GM19468 (cell line): Measurements from ENCODE around the gene ERV3-1.
"Not testable (repeated sequence)": the region's sequence is repeated elsewhere in the genome, so short reads cannot be mapped to it uniquely, and the experiment has no call there.

ENCODE experiments used
- ATAC-seq: cut with Tn5 transposase; IDR thresholded peaks from one replicate; pipeline ENCODE4 v1.9.1; 2021; ENCODE audit warnings: mild to moderate bottlenecking, moderate library complexity, moderate number of reproducible peaks; ENCODE audit not compliant: unreplicated experiment; ENCODE audit errors: extremely low read depth

The ERV3-1 gene

DNA sequence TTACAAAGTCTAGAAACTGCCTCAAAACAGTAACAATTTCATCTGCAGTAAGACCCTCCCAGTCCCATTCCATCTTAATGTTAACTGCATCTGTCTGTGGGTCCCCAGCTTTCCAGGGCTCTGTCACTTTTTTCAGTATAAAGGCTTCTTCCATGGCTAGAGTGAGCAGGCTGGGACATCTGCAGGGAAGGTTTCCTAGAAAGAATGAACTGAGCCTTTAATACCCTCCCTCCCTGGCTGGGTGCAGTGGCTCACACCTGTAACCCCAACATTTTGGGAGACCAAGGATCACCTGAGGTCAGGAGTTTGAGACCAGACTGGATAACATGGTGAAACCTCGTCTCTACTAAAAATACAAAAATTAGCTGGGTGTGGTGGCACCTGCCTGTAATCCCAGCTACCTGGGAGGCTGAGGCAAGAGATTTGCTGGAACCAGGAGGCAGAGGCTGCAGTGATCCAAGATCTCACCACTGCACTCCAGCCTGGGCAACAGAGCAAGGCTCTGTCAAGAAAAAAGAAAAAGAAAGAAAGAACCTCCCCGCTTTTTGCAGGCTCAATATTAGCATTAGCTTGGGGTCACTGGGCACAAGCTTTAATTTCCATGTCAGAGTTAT, 3.4 kb downstream of the ERV3-1 start:
- ATAC-seq: no peak

DNA sequence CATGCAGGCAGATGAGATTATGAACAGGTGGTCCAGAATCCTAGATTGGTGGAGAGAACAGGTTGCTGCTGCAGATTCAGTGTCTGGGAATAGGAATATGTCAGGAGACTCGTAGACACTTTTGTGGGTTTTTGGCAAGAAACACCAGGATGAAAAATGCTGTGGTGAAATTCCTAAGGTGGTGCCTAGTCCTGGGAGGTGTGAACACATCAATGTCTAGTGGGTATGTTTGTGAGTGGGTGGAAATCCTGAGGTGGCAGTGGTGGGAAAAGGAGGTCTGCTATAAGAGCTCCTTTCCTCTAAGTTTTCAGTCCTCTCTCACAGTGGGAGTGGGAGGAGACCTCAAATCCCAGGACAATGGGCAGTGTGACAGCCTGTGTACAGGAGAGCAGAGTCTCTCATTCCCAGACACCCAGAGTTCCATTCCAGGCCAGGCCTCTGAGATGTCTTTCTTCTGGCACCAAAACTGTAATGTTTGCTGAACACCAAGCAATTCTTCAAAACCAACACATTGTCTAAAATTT, 5.1 kb downstream of the ERV3-1 start:
- no peak for ATAC-seq

DNA sequence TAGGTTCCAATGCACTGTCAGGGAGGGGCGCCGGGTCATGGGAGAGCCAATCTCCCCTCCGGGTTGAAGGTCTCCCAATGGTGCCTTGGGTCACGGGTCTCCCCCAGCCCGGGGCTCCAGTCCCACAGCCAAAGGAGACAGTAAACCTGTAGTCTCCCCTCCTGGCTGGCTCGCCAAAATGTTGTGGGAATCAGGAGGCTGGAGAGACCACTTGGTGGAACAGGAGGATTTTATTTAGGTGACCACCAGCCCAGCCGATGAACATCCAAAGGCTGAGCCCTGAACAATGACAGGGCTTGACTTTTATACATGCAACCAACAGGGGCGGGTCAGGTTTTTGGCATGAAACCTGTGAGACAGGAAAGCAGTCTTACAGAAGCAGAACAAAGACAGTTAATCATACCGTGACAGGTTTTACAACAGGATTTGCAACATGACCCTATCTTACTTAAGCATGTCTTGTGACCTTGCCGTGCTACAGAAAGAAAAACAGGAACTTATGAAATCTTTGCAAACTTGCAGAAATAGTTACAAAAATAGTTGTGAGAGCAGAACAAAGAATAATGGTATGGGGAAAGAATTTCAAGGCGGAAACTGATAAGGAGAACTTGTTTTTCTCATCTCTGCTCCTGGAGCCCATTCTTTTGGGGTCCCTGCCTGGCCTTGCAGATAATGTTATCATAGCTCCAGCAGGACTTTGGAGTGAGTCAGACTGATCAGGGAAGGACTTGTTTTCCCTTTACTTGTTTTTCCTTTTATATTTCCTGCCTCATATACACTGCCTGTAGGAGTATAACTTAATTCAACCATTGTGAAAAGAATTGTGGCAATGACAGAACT, 7.1 kb downstream of the ERV3-1 start:
- no peak for ATAC-seq

DNA sequence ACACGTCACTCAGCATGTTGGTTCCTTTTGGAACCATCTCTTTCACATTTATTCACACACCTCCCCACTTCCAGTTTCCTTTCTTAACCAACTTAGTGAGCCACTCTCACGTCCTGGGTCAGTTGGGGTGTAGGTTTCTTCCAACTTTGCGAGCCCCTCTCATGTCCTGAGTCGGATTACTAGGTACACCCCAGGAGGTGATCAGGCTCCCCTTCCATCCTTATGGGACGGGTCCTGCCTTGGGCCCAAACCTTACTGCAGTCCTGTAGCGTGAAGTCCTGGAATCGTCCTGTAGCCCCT, 7.7 kb downstream of the ERV3-1 start:
- no peak for ATAC-seq

DNA sequence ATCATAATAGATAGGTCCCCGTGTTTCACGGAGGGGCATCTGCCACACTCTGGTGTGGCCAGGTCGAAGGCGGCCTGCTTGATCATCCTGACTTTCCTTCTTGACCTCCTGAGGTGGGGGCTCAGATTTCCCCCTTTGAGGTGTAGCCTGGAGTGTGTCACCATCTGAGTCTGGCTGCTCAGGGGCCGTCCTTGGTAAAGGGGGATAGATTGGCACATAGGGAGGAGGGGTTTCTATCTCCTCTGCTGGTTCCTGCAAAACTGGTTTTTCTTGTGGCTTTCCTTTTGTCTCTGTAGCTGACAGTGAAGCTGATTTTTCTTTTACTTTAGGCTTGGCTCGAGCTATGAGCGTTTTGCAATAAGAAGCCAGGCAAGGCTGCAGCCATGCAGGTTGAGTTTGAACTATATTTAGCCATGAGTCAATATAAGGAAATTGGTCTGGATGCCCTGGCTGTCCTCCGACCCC, 8.5 kb downstream of the ERV3-1 start:
- no peak for ATAC-seq

DNA sequence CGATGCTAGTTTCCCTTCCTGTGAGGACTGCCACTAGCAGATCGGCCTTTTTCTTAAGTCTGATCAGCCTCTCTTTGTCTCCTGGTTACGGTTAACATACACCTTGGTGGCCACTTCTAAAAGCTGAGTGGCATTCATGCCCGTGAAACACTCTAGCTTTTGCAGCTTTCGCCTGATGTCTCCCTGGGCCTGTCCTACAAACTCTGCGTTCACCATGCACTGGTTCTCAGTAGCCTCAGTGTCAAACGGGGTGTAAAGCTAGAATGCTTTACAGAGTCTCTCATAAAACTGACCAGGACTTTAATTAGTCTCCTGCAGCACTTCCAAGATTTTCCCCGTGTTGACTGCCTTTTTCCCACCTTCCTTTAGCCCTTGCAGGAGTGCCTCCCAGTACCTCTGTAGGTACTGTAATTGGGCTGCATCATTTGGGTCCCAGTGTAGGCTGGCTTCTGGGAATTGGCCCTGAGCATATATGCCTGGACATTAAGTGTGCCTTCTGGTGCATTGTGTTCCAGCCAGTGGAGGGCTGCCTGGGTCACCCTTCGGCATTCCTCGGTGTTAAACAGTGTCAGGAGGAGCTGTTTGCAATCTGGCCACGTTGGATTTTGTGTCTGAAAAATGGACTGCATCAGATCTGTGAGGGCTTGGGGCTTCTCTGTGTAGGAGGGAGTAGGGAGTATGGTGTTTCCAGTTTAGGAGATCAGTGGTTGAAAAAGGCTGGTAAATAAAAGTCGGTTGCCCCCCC, 9.2 kb downstream of the ERV3-1 start:
- no peak for ATAC-seq

DNA sequence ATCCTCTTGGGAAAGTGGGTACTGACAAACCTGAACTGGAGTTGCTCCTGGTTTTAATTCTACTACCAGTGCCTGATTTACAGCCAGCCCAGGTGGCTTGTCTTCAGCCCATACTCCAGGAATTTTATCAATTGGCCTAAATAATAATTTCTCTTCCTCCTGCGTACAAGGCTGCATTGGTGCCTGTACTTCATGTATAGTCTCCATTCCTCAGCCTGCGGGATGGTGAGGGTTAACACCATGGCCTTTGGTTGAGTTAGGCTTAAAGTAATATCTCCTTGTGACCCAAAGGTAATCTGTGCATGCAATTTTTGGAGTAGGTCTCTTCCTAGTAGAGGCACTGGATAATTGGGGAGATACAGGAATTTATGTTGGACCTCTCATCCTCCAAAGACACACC, 10.2 kb downstream of the ERV3-1 start:
- no peak for ATAC-seq

DNA sequence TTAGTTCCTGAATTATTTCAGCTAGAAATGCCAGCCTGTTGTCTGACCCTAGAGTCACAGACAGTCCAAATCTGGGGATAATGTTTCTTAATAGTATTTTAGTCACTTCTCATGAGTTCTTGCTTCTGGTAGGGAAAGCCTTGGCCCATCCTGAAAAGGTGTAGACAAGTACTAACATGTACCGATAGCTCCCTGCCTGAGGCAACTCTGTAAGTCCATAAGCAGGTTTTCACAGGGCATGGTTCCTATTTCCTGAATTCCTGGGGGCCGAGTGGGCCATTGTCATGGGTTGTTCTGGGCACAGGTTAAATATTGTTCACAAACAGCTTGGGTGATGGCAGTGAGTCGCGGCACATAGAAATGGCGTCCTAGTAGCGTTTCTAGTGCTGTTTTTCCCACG, 12.6 kb downstream of the ERV3-1 start:
- ATAC-seq: no peak

DNA sequence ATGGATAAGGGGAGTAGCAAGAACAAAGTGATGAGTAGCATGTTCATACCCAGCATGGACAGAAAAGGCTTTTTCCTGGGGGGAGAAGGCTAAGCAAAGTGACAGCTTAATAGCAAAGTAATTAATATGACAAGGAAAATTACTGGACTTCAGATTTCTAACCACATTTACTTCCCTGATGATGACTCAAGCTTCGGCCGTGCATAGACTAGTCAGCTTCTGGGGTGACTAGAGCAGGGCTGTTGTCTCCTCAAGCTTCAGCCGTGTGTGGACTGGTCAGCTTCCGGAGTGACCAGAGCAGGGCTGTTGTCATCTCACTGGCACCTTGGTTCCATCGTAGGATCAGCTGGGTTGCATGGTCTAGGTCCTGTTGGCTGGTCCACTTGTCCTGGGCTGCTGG, 13.5 kb downstream of the ERV3-1 start:
- no peak for ATAC-seq

DNA sequence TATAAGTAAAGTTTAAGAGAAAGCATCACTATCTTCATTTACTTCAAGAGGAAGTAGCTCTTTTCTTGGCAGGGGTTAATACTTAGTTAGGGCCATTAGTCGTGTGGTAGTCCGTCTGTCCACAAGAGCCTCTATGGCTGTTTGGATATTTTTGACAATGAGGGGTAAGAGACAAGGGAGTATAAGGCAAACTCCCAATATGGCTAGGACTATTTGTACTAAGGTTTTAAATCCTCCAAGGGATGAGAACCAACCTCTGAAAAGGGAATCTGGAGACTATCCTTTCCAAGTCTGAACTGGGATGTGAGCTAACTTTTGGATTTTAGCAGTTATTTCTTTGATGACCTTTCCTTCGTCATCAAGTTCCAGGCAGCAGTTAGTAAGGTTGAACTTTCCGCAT, 15.6 kb downstream of the ERV3-1 start, which contains the start of gene ZNF117:
TSS of gene ZNF117 (minus strand) at position 101 of the 400 bp plus-strand sequence.
- ATAC-seq: no peak

DNA sequence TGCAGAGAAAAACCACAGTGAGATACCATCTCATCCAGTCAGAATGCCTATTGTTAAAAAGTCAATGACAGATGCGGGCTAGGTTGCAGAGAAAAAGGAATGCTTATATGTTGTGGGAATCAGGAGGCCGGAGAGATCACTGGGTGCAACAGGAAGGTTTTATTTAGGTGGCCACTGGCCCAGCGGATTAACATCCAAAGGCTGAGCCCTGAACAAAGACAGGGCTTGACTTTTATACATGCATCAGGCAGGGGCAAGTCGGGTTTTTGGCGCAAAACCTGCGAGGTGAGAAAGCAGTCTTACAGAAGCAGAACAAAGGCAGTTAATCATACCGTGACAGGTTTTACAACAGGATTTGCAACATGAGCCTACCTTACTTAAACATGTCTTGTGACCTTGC, 16.3 kb downstream of the ERV3-1 start:
- no peak for ATAC-seq

DNA sequence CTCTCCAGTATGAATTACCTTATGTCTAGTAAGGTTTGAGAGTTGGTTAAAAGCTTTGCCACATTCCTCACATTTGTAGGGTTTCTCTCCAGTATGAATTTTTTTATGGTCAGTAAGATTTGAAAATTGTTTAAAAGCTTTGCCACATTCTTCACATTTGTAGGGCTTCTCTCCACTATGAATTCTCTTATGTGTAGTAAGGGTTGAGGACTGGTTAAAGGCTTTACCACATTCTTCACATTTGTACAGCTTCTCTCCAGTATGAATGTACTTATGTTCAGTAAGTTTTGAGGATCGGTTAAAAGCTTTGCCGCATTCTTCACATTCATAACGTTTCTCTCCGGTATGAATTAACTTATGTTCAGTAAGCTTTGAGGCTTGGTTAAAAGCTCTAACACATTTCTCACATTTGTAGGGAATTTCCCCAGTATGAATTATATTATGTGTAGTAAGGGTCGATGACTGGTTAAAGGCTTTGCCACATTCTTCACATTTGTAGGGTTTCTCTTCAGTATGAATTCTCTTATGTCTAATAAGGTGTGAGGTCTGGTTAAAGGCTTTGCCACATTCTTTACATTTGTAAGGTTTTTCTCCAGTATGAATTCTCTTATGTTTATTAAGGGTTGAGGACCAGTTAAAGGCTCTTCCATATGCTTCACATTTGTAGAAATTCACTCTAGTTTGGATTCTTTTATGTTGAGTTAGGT, 27.8 kb downstream of the ERV3-1 start:
- no peak for ATAC-seq

DNA sequence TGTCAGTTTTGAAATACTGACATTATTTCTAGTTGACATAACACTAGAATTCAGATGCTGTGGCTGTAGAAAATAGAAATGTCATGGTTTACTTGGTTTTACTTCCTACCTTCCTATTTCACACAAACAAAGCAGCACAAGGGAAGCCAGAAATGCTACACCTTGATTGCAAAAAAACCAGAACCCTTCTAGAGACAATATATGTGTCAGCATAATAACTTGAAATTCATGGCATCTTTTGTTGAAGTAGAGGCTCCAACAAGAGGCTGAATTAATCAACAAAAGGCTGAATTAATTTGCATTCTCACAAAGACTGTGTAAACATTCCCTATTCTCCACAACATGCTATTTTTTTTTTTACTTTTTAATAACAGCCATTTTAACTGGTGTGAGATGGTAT, 40.9 kb downstream of the ERV3-1 start:
- no peak for ATAC-seq

DNA sequence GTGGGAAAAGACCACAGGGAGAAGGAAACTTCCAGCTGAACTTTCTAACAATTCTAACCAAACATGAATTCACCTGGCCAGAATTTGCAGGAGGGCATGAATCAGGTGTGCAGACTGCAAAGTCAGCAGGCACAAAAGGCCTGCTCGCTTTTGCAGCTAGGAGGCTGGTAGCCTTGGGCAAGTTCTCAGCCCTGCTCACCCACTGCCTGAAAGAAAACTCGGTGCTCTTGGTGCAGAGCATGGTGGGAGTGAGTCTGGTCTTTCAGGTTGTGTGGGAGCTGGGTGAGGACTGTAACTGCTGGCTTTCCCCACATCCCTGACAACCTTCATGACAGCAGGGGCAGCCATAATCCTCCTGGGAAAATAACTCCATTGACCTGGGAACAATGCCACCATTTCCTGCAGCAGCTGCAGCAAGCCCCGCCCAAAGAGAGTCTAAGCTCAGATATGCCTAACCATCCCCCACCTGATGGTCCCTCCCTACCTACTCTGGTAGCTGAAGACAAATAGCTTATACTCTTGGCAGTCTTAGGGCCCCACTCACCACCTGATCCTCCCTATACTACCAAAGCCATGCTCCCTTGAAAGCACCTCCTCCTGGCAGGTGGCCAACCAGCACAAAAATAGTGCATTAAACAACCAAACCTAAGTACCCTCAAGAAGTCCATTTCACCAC, 47.3 kb downstream of the ERV3-1 start:
- ATAC-seq: no peak

DNA sequence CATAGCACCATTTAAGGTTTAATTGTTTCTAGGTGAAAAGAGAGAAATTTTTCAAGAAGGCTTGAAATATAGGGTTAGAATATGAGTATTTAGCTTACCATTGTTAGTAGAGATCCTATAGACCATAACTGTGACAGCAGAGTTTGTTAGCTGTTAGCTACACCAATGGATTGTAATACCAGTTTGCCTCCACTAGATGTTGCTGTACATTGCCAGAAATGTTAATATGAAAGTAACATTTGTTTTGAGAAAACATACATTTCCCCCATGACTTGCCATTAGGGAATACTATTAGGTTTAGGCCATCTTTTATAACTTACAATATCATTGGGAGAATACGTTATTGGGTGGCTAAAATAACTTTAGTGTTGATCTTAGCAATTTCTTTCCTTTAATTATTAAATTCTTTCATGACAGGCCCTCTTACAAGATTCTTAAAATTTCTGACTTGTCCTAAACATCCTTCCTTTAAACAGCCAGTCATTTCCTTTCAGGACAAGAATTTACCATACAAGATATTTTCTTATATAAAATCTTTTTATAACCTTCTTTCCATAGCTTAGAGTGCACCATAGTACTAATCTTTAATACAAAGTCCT, 55.1 kb downstream of the ERV3-1 start:
- no peak for ATAC-seq

DNA sequence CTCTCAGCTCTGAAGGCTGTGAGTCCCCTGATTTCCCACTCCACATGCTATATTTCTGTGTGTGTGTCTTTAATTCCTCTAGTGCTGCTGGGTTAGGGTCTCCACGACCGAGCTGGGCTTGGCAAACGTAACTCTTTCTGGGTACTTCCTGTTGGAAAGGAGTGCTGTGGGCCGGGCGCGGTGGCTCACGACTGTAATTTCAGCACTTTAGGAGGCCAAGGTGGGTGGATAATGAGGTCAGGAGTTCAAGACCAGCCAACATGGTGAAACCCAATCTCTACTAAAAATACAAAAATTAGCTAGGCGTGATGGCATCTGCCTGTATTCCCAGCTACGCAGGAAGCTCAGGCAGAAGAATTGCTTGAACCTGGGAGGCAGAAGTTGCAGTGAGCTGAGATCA, 55.8 kb downstream of the ERV3-1 start:
- not testable (repeated sequence) for ATAC-seq

DNA sequence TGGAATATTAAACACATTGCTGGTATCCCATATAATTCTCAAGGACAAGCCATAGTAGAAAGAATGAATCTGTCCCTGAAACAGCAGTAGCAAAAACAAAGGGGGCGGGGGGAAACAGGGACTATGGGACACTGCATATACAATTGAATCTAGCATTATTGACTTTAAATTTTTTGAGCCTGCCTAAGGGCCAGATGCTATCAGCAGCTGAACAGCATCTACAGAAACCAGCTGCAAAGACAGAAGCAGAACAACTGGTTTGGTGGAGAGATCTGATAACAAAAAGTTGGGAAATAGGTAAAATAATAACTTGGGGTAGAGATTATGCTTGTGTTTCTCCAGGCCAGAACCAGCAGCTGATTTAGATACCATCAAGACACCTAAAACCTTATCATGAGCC, 57.7 kb downstream of the ERV3-1 start:
- not testable (repeated sequence) for ATAC-seq

DNA sequence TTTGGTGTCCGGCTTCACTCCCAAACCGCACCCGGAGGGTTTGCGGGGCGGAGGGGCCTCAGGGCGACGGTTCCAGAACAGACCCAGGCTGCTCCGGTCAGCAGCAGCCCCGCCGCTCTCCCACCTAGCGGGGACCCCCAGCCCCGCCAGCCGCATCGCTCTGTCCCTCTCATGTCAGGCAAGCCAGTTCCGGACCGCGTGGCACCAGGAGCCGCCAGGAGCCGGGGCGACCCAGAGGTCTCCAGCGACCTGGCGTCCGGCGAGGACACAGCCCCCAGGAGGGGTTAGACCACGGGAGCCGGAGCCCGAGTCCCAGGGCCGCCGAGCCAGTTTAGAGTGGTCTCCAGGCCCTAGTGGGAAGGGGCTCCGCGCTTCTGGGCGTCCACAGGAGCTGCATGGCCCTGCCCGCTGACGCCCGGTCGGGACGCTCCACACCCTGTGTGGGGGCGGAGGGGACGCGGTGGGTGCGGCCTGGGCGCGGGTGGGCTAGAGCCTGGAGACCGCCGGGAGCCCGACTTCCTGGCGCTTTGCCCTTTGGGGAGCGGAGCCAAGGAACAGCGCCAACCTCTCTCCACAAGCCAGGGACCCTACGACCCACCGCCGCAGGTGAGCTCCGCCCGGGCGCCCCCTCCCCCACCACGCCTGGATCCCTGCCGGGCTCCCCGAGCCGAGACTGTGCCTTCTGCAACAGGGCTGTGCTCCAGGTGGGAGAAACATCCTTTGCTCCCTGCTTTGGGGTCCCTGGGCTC, 59.1 kb downstream of the ERV3-1 start:
- no peak for ATAC-seq

DNA sequence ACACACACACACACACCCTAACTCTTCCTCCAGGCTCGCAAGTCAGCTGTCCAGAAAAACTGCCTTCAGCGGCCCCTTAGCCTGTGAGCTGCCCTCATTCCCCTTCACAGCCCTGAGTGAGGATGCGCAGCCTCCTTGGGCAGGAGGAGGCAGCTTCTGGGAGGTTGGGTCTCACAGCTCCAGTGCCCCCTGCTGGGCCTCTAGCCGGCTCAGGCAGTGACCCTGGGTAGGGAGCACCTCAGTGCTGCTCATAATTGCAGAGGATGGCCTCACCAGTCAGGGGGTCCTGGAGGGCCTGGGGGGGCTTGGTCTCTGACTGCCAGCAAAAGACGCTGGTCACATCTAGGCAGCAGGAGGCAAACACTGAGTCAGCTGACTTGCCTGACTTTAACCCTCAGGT, 59.7 kb downstream of the ERV3-1 start:
- ATAC-seq: no peak
